Fibroblast of lung (primary cell): ENCODE measurements around the gene KIF17.

Experiments
- EZH2 ChIP-seq: IDR thresholded peaks from 2 replicates; pipeline ENCODE4 v1.5.1; 2012; ENCODE audit warnings: low read length, control low read depth, mild to moderate bottlenecking; ENCODE audit errors: missing control alignments
- TF ChIP-seq, protein P1 (sequence below), 2 donors: IDR thresholded peaks in 1 of 2; conservative IDR thresholded peaks in 1 of 2; 1 replicate in 1 of 2; 2 replicates in 1 of 2; pipeline ENCODE4 v1.5.1; 2011 to 2012; ENCODE audit warnings: low read length in 2 of 2, control low read depth in 1 of 2, inconsistent platforms in 1 of 2, low read depth in 1 of 2, mild to moderate bottlenecking in 1 of 2

DNA sequence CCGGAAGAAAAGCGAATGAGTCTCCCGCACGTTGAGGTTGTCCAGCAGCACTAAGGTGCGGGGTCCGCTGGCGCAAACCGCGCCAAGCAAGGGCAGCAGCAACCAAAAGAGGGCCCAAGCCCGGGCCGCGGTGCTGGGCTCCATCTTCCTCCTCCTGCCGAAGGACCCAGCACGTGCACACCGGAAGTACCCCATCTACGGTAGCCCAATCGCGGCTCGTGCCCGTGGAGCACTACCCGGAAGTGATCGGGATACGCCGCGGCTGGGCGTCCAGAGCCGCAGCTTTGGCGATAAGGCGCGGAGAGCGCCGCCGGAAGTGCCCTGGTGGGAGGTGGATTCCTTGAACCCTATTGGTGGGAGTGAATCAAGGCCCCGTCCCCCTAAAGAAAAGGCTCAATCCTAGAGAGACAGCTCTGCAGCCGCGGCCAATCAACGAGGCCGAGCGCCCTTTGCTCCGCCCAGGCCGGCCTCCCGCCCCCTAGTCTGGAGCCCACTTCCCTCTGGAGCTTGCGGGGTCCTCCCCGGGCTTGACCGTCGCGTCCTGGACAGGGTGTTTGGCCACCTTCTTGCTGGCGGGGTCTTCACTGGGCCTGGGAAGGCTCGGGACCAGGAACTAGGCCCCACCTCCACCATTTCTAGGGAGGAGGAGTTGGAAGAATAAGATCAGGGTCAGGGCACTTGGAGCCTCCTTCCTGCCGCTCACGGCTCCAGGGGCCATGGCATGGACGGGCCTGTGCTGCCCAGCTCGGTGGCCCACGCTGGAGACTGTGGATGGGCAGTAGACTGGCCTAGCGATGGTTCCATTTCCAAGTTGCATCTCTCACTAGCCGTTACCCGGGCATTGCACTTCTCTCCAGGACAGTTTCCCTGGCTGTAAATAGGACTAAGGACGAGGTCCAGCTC is 56.3 kb downstream of the KIF17 start, which contains the start of gene DDOST:
- TF ChIP-seq, protein P1, sequence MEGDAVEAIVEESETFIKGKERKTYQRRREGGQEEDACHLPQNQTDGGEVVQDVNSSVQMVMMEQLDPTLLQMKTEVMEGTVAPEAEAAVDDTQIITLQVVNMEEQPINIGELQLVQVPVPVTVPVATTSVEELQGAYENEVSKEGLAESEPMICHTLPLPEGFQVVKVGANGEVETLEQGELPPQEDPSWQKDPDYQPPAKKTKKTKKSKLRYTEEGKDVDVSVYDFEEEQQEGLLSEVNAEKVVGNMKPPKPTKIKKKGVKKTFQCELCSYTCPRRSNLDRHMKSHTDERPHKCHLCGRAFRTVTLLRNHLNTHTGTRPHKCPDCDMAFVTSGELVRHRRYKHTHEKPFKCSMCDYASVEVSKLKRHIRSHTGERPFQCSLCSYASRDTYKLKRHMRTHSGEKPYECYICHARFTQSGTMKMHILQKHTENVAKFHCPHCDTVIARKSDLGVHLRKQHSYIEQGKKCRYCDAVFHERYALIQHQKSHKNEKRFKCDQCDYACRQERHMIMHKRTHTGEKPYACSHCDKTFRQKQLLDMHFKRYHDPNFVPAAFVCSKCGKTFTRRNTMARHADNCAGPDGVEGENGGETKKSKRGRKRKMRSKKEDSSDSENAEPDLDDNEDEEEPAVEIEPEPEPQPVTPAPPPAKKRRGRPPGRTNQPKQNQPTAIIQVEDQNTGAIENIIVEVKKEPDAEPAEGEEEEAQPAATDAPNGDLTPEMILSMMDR (conservative IDR thresholded peaks at IDR 0.05 in 1 of 2, IDR thresholded peaks at IDR 0.05 in 1 of 2; ENCODE audit: low read depth in 1 of 2, low read length in 2 of 2): peak; percentile 28 to 58
- no peak for TF ChIP-seq EZH2
